Stomach smooth muscle (tissue), 2 donors: Measurements from ENCODE around the gene PKD1L1.

Source experiments
- H3K27ac ChIP-seq: one replicate; pipeline ENCODE4 v1.7.0; 2013; ENCODE audit warnings: mild to moderate bottlenecking, low read length, inconsistent platforms
- H3K27me3 ChIP-seq, 2 donors: one replicate each; pipeline ENCODE4 v1.7.0; 2013; ENCODE audit warnings: low read length in 2 of 2; ENCODE audit not compliant: insufficient read depth in 2 of 2, control insufficient read depth in 1 of 2
- H3K36me3 ChIP-seq, 2 donors: one replicate each; pipeline ENCODE4 v1.7.0; 2013; ENCODE audit warnings: low read length in 2 of 2; ENCODE audit not compliant: control insufficient read depth in 2 of 2, insufficient read depth in 2 of 2
- H3K4me1 ChIP-seq: one replicate; pipeline ENCODE4 v1.7.0; 2013; ENCODE audit warnings: low read length; ENCODE audit not compliant: control insufficient read depth, insufficient read depth
- H3K4me3 ChIP-seq, 2 donors: one replicate each; pipeline ENCODE4 v1.7.0; 2013; ENCODE audit warnings: low read length in 2 of 2
- H3K9ac ChIP-seq, 2 donors: one replicate each; pipeline ENCODE4 v1.7.0; 2013; ENCODE audit warnings: low read length in 2 of 2, mild to moderate bottlenecking in 1 of 2
- H3K9me3 ChIP-seq, 2 donors: one replicate each; pipeline ENCODE4 v1.7.0; 2013; ENCODE audit warnings: low read length in 2 of 2; ENCODE audit not compliant: control insufficient read depth in 2 of 2
- donor health status: healthy.
- donor health status: Pancreatic carcinoma.

PKD1L1 gene

DNA sequence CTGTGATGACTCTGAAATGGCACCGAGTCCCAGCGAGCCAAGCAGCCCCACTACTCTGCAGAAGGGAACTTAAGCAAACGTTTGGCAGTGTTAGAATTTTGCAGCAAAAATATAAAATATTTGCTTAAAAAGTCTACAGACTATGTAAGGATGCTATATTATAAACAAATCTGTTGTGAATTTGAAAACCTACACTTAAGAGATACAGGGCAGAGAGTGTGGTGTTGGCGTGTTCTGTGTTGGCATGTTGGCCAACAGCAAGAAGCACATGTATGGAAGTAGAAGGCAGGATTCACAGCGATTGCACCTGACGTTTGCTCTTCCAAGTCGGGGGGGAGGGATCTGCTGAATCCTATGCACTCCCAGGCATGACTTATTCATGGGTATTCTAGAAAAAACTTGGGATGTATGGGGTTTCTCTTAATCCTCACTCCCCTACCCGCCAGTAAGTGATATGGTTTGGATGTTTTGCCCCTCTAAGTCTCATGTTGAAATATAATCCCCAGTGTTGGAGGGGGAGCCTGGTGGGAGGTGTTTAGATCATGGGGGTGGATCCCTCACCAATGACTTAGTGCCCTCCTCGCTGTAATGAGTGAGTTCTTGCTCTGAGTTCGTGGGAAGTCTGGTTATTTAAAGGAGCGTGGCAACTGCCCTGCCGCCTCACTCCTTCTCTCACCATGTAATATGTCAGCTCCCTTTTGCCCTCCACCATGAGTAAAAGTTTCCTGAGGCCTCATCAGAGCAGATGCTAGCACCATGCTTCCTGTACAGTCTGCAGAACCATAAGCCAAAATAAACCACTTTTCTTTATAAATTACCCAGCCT is 62.1 kb downstream of the PKD1L1 start:
- Histone ChIP-seq H3K27ac (no peak overlapping the region), H3K4me3 (no peak overlapping the region), H3K9me3 (no peaks in the 10 kb centered on the region)

GRCh38 chr7:47885309-47885986 is 62.8 kb downstream of the PKD1L1 start:
- no peak overlapping the region for H3K9ac ChIP-seq

More for the DNA sequence above, 62.1 kb downstream of the PKD1L1 start:
- no peaks in the 10 kb centered on the region for H3K4me1 ChIP-seq
- H3K27me3 ChIP-seq: no peaks in the 10 kb centered on the region
- H3K36me3 ChIP-seq: no peaks in the 10 kb centered on the region
- H3K9ac ChIP-seq: no peak overlapping the region

GRCh38 chr7:47884675-47885074 is 63.6 kb downstream of the PKD1L1 start:
- Histone ChIP-seq H3K4me3 (no peak overlapping the region), H3K27me3 (no peaks in the 10 kb centered on the region), H3K9me3 (no peaks in the 10 kb centered on the region), H3K36me3 (no peaks in the 10 kb centered on the region), H3K4me1 (no peaks in the 10 kb centered on the region), H3K9ac (no peak overlapping the region), H3K27ac (no peak overlapping the region)

More at GRCh38 chr7:47885309-47885986, 62.8 kb downstream of the PKD1L1 start:
- Histone ChIP-seq H3K4me3 (no peak overlapping the region), H3K27me3 (no peaks in the 10 kb centered on the region), H3K36me3 (no peaks in the 10 kb centered on the region), H3K27ac (no peak overlapping the region), H3K4me1 (no peaks in the 10 kb centered on the region), H3K9me3 (no peaks in the 10 kb centered on the region)

GRCh38 chr7:47882635-47883034 is 65.6 kb downstream of the PKD1L1 start:
- H3K4me1 ChIP-seq: no peaks in the 10 kb centered on the region
- no peaks in the 10 kb centered on the region for H3K36me3 ChIP-seq
- H3K27ac ChIP-seq: no peak overlapping the region
- H3K9me3 ChIP-seq: no peaks in the 10 kb centered on the region
- no peak overlapping the region for H3K4me3 ChIP-seq
- H3K9ac ChIP-seq: no peak overlapping the region
- H3K27me3 ChIP-seq: no peaks in the 10 kb centered on the region

DNA sequence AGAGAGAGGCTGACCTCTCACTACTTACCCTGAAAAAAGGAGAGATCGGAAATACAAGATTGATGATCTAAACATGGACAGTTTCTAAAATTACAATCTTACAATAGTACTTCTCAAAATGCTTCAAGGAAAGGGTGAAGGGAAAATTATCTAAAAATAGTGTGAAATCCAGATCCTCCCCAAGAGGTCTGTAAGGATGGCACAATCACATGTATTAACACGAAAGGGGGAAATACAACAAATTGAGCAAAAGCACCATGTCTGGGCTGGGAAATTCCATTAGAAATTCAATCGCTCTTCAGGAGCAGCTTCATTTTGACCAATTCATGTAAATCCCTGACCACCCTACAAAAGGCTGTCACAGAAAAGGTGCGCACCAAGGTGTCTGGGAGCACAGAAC is 67.0 kb downstream of the PKD1L1 start:
- no peak overlapping the region for H3K27ac ChIP-seq
- H3K4me1 ChIP-seq: no peaks in the 10 kb centered on the region
- no peak overlapping the region for H3K9ac ChIP-seq
- no peak overlapping the region for H3K4me3 ChIP-seq
- H3K27me3 ChIP-seq: no peaks in the 10 kb centered on the region
- H3K9me3 ChIP-seq: no peaks in the 10 kb centered on the region
- H3K36me3 ChIP-seq: no peaks in the 10 kb centered on the region

DNA sequence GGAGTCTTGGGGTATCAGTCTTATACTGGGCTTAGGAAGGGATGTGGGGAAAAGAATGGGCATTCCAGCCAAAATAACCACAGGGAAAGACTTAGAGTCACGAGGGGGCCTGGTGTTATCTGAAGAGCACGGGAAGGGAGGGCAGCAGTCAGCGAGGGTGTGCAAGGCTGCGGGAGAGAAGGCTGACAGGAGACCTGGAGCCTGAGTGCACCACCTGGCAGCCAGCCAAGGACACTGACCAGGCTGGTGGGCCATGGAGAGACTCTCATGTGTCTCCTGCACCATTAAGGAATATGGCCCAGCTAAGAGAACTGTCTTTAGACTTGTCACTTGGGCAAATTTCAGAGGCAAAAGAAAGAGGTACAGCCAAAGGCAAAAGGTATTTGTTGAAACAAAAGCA is 69.6 kb downstream of the PKD1L1 start:
- Histone ChIP-seq H3K9me3 (no peaks in the 10 kb centered on the region), H3K27ac (no peak overlapping the region), H3K4me1 (no peaks in the 10 kb centered on the region), H3K4me3 (no peak overlapping the region), H3K9ac (no peak overlapping the region), H3K36me3 (no peaks in the 10 kb centered on the region), H3K27me3 (no peaks in the 10 kb centered on the region)

DNA sequence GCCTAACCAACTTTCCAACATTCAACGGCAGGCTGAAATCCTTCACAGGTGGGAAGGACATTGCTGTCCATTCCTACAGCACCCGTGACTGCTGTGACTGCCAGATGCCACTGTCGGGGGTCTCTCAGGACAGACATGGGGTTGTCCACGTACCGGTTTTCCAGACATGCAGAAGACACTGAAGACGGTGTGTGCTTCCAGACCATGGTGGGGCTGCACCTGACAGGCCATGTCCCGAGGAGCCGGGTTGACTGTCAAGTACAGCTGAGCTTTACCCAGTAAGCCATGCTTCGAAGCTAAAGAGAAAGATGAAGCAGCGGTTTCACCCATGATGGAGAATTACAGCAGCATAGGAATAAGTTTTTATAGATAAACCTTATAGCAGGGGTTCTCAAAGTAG is 70.9 kb downstream of the PKD1L1 start:
- no peak overlapping the region for H3K27ac ChIP-seq

GRCh38 chr7:47875998-47876744 is 72.1 kb downstream of the PKD1L1 start:
- H3K27me3 ChIP-seq: no peaks in the 10 kb centered on the region
- H3K9ac ChIP-seq: no peak overlapping the region
- H3K9me3 ChIP-seq: no peaks in the 10 kb centered on the region
- no peak overlapping the region for H3K27ac ChIP-seq
- no peak overlapping the region for H3K4me3 ChIP-seq
- H3K36me3 ChIP-seq: no peaks in the 10 kb centered on the region
- H3K4me1 ChIP-seq: no peaks in the 10 kb centered on the region

More for the DNA sequence above, 70.9 kb downstream of the PKD1L1 start:
- Histone ChIP-seq H3K9ac (no peak overlapping the region), H3K9me3 (no peaks in the 10 kb centered on the region), H3K36me3 (no peaks in the 10 kb centered on the region), H3K4me1 (no peaks in the 10 kb centered on the region), H3K4me3 (no peak overlapping the region), H3K27me3 (no peaks in the 10 kb centered on the region)

DNA sequence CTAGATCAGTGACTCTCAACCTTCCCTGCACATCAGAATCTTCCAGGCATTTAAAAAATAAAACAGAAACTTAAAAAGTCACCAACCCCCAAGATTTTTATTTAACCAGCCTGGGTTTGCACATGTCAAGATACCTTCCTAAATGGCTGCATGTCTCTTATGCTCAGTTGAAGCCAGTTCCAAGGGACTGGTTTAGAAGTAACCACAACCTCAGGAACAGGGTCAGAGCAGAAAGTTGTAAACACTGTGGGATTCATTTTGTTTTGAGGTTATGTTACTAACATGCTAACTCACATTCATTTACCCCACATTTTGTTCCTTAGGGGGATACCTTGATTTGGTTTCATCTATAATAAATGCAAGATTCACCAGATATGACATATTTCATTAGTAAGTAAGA is 72.9 kb downstream of the PKD1L1 start:
- Histone ChIP-seq H3K27ac (no peak overlapping the region), H3K4me1 (no peaks in the 10 kb centered on the region), H3K36me3 (no peaks in the 10 kb centered on the region), H3K4me3 (no peak overlapping the region), H3K9me3 (no peaks in the 10 kb centered on the region), H3K9ac (no peak overlapping the region), H3K27me3 (no peaks in the 10 kb centered on the region)

DNA sequence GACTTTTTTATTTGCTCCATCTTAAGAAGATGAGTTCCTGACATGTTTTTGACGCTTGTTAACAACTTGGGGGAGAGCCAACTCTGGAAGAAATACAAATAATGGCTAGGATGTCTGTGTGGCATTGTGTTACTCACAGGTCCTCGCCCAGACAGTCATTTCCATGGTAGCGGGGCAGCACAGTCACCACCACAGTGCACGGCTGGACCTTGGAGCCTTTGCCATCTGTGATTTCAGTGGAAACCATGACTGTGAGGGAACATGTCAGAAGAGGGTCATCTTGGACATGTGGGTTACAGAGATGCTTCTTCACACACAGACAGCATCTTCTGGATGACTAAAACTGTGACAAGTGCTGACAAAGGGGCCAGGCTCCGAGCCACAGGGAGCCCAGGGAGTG is 74.5 kb downstream of the PKD1L1 start:
- no peaks in the 10 kb centered on the region for H3K36me3 ChIP-seq
- H3K9ac ChIP-seq: no peak overlapping the region
- no peaks in the 10 kb centered on the region for H3K4me1 ChIP-seq
- H3K27ac ChIP-seq: no peak overlapping the region
- H3K4me3 ChIP-seq: no peak overlapping the region
- no peaks in the 10 kb centered on the region for H3K9me3 ChIP-seq
- no peaks in the 10 kb centered on the region for H3K27me3 ChIP-seq
